GM21360 (cell line): ENCODE measurements around the gene BDKRB1.

Source experiments
- ATAC-seq: cut with Tn5 transposase; IDR thresholded peaks from one replicate; pipeline ENCODE4 v1.9.1; 2021; ENCODE audit warnings: mild to moderate bottlenecking, moderate library complexity; ENCODE audit not compliant: unreplicated experiment

Gene BDKRB1

GRCh38 chr14:96255501-96256366 lies at the start of gene BDKRB1:
Gene BDKRB1, plus strand, starts transcription at chr14:96256210. Its CDS starts 7,473 bp downstream, at chr14:96263683.
- no peak for ATAC-seq

- no peak for ATAC-seq
These were observed 49.5 kb upstream of the BDKRB1 start for GRCh38 chr14:96206461-96206860.

GRCh38 chr14:96207686-96208085 lies 48.3 kb upstream of the BDKRB1 start:
- no peak for ATAC-seq

- ATAC-seq, result no peak
These were observed 47.3 kb upstream of the BDKRB1 start for GRCh38 chr14:96208739-96209138.

- ATAC-seq, result no peak
These were observed 43.9 kb upstream of the BDKRB1 start for GRCh38 chr14:96212140-96212539.

- ATAC-seq, result no peak
These were observed 43.1 kb upstream of the BDKRB1 start for GRCh38 chr14:96212896-96213295.

GRCh38 chr14:96213871-96214465 lies 42.0 kb upstream of the BDKRB1 start:
- no peak for ATAC-seq

- ATAC-seq, result no peak
These were observed 41.2 kb upstream of the BDKRB1 start for GRCh38 chr14:96214793-96215192.

GRCh38 chr14:96215452-96216244 lies 40.4 kb upstream of the BDKRB1 start:
- no peak for ATAC-seq

GRCh38 chr14:96216627-96217026 lies 39.4 kb upstream of the BDKRB1 start:
- no peak for ATAC-seq

- no peak for ATAC-seq
These were observed 38.6 kb upstream of the BDKRB1 start for GRCh38 chr14:96217376-96217913.

- ATAC-seq, result no peak
These were observed 34.8 kb upstream of the BDKRB1 start for GRCh38 chr14:96221109-96221650.

- ATAC-seq, result no peak
These were observed 34.2 kb upstream of the BDKRB1 start for GRCh38 chr14:96221841-96222240.

GRCh38 chr14:96224480-96225096 lies 31.4 kb upstream of the BDKRB1 start:
- ATAC-seq, result no peak

- ATAC-seq, result no peak
These were observed 30.8 kb upstream of the BDKRB1 start for GRCh38 chr14:96225213-96225612.

- ATAC-seq, result no peak
These were observed 30.3 kb upstream of the BDKRB1 start for GRCh38 chr14:96225745-96226151.

GRCh38 chr14:96227428-96227827 lies 28.6 kb upstream of the BDKRB1 start:
- ATAC-seq, result no peak

- no peak for ATAC-seq
These were observed 26.7 kb upstream of the BDKRB1 start for GRCh38 chr14:96229315-96229714.

- no peak for ATAC-seq
These were observed 25.0 kb upstream of the BDKRB1 start for GRCh38 chr14:96231056-96231455.

- no peak for ATAC-seq
These were observed 24.4 kb upstream of the BDKRB1 start for GRCh38 chr14:96231526-96232130.
